ENCODE data around the gene AFDN.

The AFDN gene

DNA sequence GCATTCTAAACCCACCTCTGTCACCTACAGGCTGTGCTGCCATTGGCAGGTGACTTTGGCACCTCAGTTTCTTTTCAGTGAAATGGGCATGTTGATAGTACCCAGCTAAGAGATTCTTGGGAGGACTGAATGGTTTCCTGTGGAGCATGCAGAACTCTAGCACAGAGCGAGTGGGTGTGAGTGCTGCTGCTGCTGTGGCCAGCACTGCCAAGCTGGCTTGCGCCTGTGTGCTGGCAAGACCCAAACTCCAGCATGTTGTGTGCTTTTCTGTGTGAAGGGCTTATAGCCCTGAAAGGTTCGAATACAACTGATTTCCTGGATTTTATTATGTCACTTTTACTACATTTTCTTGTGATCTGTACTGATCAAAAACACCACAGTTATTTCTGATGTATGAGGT, 92.6 kb downstream of the AFDN start:
- no peak for DNase-seq

DNA sequence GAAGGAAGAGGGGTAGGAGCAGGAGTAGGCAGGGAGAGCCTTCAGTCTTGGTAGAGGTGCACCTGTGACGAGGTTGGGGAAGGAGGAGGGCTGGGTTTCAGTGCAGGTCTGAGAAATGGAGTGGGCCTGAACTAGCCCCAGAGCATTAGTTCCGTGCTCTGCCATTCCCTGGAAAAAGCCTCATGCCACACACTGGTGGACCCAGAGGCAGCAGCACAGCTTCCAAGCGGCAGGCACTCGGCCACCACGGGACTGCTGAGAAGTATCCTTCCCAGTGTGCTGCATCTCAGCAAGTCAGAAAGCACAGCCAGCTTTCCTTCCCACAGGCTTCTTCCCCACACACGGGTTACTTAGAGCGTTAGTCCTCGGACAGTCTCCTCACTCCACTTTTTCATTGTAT, 93.5 kb downstream of the AFDN start:
- no peak for DNase-seq

DNA sequence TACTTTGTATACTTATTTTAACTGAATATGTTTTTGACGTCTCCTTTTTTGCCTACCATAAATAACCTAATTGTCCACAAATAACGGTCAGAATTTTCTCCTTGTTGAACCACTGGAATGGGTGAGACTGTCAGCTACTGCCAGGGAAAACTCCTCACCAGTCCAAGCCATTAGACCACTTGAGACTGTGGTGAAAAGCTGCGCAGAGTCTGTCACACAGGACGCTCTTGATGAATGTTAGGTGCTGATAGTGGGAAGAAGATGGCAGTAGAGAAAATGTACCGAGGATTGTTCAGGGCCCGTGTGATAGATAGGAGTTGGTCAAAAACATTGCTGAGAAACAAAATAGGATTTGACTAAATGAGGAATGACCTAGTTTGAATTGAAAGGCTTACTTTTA, 95.1 kb downstream of the AFDN start:
- DNase-seq: no peak

DNA sequence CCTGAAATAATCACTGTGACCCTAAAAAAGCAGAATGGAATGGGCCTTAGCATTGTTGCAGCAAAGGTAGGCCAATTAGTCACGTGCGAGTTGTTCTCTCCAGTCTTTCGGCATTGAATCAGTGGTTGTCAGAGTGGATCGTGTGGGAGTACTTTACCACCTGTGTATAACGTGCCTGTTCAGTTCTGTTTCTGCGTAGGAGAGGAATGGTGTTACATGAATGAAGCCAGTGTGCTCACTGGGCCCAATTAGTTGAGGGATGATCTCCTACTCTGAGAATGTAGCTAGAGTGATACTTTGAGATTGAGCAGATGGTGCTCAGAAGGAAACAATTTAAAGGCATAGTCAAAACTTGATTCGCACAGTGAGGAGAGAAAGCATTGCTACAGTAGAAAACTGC, 98.3 kb downstream of the AFDN start:
- no peak for DNase-seq

DNA sequence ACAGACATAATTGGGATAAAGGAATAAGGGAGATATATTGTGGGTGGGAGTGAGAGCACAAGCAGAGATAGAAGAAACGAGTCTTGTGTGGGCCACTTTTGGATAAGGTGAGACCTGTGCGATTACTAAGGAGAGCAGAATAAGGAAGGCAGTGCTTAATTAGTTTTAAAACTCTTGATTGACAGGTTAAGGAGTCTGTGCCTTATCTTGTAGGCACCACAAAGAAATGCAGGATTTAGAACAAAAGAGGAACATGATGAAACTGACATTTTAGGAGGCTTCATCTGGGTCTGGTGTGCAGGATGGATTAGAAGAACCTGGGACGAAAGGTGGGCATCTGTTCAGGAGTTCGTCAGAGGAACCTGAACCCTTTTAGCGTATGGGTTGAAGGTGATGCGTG, 100.5 kb downstream of the AFDN start:
- no peak for DNase-seq

DNA sequence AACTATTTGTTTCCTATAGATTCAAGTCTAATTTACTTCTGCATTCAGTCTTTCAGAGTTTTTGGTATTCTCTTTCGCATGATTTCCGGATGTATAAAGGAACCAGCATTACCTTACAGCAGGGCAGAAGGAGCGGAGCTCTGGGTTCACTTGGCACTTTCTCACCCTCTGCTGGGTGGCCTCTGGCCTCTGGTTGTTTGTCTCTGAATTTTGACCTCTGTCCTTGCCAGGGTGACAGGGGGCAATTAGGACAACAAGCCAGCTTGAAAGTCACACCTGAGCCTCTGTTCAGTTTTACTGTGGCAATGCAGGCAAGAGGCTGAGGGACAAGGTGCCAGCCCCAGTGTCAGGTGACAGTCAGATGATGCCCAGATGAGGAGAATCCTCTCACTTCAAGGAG, 101.4 kb downstream of the AFDN start:
- DNase-seq: no peak

DNA sequence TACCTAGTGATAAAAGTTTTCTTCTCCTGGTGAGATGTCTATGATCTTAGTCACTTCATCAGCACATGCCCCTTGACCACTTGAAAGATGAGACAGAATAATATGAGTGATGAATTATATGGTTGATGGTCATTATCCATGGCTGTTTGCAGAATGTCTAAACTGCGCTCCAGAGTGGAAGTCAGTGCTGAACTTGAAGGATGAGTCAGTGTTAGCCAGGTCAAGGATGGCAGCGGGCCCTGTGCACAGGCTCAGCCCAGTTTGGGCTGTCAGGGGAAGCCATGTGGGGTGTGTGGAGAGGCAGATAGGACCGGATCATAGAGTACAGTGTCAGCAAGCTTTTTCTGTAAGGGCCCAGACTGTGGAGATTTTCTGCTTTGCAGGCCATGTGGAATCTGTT, 103.6 kb downstream of the AFDN start:
- no peak for DNase-seq

DNA sequence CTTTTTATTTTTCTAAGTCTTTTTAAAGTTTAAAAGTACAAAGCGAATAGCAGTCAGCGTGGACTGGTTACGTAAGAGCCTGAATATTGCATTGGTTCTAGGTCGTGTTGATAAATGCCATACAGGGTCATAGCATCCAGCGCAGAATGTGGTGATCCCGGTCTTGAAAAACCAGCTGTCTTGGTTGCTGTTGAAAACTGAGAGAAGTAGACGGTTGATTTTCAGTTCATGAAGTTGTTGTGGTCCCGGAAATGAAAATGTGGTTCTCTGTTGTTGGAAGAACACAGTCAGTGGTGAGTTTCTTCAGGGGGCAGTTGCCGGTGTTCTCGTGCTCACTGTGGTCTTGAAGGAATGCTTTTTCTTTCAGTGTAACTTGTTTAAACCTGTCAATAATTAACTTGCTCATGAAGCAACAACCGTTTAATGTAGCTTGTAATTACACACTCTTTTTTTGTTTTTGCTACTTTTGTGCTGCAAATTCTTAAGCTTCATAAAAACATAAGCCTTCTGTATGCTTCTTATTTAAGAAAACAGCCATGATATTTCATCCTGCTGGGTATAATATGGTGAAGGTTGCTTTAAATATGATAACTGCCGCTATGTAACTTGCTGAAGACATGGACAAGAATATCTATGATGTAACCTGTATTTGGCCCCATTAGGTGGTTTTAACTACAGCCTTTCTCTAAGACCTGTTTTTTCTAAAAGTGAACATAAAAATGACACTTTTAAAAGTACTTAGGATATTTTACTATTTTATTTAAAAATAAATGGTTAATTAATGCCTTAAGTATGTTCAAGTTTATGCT, 106.0 kb downstream of the AFDN start:
- DNase-seq: no peak

DNA sequence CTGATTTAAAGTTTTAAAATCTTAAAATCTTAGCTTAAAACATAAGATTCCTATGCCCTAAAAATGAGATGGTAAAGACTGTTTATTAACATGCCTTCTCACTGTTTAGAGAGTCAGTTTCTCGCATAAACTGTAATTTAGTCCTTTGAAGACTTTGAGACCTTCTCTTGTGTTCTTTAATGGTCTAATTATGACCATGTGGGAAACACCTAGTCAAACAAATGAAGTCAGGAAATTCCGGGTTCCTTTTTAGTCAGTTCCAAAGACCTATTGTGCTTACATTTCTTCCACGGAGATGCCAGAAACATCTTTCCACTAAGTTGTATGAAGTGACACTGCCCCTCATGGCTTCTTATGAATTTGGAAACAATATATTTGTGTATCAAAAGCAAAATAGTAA, 106.6 kb downstream of the AFDN start:
- DNase-seq: no peak

DNA sequence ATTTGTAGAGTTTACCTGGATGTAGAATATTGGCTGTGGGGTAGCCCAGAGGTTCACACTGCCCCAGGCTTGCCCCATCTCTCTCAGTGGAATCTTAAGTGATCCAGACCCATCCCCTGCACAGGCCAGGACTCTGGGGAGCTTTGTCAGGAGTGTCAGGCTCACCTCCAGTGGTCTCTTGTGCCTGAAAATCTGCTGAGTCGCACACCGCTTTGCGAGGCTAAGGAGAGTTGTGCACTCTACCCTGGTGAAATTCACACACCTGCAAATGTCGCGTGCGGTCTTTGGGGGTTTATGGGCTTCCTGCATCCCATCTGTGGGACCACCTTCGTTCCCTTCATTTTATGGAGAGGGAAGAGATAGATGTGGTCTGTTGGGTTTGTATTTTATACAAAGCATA, 107.1 kb downstream of the AFDN start:
- no peak for DNase-seq

DNA sequence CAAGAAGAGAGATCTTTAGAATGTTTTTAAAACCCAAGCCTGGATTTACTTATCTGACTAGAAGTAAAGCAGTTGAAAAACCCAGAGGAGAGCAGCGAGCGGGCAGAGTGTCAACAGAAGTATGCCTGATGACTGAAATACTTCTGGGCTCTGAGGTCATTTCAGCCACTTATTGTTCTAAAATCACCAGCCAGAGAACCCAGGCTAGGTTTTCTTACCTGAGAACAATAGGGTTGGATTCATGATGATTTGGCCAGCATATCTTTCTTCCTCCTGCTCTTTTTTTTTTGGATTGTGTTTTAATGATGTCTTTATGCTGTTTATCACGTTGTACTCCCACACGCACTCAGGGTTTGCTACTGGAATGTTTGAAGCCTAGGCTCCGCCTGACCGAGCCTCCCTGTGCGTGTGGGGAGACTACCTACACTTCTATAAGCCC, 107.7 kb downstream of the AFDN start:
- DNase-seq: no peak

DNA sequence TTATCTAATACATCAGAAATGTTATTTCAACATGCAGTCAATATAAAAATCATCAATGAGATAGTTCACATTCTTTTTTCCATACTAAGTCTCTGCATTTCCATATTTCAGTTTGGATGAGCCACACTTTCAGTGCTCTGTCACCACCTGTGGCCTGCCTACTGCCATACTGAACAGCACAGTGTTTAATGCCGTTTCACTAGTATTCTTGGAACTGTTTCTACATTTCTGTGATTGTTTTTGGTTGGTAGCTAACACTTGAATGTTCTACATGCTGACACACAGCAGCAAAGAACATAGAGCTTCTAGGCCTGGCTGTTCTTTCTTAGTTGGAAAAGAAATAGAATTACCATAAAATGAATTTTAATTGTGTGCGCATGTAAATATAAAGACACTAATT, 109.3 kb downstream of the AFDN start:
- DNase-seq: no peak

DNA sequence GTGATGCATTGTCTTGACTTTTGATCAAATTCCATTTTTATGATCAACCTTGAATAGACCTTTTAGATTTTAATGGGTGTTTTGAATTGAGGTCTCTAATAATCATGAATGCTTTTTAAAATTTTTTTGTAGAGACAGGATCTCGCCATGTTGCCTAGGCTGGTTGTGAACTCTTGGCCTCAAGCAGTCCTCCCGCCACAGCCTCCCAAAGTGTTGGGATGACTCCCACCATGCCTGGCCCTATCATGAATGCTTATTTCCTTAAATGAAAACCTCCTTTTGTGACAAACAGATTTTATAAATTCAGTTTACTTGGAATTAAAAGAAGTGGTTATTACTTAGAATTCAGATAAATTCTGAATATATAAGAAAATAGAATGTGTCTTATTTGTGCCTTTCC, 110.6 kb downstream of the AFDN start:
- DNase-seq: no peak

DNA sequence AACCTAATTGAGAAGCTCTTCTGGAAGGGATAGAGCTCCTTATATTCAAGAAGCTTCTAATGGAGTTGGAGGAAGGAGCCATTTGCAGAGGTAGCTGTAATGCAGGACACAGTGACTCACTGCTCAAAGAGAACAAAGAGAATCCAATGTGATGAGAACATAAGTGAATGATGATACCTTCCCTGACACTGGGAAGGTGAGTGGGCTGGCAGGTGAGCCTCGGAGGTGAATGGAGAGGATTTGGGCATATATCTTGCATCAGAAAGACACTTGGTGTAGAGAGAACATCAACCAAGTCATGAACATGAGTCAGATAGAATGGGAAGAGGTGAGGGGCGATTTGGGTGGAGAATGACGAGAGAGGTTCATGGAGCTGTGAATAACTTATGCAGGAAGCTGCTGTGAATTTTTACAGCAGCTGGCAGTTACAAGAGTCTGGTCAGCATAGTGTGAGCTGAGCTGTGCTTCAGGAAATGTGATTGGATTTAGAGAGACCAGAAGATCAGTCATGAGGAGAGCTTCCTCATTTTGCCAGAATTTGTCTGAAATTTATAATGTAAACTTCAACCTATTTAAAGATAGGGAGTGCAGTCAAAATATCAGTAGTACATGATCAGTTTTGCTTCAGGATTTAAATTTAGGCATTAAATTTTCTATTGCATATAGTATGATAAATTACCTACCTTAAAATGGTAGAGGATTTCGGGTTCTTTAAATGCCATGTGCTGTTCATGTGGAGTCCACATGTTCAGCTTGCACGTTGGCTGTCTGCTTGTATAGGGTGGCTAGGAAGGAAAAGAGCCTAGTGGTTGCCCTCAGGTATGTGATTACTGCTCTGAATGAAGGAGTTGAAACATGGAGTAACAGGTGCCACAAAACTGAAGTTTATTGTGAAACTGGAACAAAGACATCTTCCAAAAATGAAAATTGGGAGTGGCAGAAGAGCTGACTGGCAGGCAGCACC, 111.5 kb downstream of the AFDN start:
- DNase-seq: peak; percentile 57 to 83 (median 72)

DNA sequence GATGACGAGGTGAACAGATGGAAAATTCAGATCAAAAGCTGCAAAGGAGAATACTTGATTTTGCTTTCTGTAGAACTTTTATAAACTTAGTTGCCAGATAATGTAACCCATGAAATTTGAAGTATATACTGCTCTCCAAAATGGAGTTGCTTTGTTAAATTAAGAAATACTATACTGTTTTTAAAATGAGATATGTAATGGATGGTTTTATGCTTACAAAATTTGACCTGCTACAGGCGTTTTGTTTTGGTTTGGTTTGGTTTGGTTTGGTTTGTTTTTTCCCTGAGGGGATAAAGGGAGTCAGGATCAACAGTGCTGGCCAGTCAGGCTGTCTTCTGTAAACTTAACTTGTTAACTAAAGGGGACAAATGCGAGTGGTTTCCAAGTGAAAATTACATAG, 115.1 kb downstream of the AFDN start:
- DNase-seq: no peak

DNA sequence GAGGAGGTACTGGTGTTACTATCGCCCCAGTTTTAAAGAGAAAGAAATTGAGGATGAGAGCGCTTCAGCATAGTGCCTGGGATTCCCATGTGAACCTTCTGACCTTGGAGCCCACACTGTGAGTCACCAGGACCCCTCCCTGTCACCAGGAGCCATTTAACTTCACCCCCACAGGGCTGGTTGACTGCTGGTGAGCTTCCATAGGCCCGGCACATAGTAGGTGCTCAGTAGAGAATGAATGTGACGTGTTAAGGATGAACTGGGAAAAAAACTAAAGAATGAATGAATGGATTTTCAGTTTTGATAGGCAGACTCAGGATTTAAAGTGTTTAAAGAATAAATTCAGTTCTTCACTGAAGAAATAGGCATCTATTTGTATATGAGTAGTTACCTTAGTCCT, 117.4 kb downstream of the AFDN start:
- DNase-seq: no peak

DNA sequence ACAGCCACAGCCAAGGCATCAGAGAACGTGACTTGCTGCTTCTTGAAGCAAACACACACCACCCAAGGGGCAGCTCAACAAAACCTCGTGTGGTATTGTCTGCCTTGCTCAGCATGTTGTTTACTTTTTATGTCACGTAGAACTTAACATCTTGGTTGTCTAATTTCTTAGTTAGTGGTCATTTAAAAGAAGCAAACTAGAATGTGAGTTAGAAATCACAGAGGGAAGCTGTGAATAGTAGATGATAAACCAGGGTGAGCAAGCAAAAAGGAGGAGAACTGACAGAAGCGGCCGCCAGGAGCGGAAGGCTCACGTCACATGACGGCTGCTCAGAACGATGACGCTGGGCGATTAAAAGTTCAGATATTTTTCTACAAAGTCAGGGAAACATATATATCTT, 119.3 kb downstream of the AFDN start:
- no peak for DNase-seq

DNA sequence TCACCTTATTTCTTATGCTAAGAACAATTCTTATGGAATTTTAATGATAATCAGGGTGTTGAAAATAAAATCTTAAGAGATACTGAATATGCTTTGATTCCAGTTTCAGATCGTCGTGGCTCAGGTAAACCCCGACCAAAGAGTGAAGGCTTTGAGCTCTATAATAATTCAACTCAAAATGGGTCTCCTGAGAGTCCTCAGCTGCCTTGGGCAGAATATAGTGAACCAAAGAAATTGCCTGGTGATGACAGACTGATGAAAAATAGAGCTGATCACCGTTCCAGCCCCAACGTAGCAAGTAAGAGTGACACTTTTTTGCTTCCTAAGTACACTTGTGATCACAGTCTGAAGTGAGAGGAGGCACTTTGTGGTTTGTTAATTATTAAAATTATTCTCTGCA, 119.9 kb downstream of the AFDN start:
- DNase-seq: no peak

DNA sequence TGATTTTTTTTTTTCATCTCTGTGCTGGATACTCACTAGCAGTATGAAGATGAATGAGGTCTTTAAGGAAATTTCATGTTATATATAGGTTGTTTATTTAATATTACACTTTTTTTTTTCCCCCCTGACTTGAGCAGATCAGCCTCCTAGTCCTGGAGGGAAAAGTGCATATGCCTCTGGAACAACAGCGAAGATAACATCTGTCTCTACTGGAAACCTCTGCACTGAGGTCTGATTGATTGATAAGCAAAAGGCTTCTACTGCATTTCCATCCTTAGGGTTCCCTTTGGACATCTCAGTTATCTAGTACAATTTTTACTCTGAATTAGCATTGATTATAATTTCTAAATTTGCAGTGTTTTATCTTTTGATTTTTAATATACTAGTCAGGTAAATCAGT, 121.0 kb downstream of the AFDN start:
- DNase-seq: no peak

DNA sequence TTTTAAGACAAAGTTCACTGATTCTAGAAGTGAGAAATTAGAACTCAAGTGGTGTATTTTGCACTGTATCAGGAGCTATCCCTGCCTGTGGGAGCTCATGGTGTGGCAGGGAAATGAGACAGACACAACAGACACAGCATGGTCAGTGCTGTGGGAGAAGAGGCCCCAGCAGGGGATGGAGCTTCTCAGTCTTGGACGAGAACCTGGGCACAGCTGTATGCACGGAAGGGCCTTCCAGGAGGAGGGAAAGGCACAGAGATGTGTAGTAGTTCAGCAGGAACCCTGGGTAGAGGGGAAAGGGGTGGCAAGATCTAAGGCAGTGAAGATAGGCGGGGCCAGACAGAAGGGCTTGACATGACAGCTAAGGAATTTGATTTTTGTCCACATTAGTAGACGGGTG, 122.0 kb downstream of the AFDN start:
- DNase-seq: no peak

DNA sequence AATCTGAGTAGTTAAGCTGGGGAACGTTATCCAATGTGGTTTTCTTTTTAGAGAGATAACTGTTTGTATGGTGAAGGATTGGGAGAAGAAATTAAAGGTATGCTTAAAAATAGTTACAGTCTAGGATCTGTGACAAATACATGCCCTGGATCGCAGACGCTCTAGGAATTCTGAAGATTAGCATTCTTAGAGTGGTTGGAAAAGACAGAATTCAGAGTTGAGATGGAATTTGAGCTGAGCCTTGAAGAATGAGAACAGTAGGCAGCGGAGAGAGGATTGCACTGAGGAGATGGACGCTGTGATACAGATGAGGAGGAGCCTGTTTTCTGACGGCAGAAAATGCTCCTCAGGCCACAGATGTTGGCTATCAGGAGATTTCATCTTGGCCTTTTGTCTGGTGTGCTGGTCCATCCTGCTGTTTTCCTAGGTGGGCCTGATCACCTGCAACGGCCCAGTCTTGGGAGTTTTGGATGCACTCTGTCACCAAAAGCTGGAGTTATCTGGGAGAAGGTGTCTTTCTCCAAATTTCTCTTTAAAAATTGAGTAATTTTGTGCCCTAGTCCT, 122.5 kb downstream of the AFDN start:
- no peak for DNase-seq

DNA sequence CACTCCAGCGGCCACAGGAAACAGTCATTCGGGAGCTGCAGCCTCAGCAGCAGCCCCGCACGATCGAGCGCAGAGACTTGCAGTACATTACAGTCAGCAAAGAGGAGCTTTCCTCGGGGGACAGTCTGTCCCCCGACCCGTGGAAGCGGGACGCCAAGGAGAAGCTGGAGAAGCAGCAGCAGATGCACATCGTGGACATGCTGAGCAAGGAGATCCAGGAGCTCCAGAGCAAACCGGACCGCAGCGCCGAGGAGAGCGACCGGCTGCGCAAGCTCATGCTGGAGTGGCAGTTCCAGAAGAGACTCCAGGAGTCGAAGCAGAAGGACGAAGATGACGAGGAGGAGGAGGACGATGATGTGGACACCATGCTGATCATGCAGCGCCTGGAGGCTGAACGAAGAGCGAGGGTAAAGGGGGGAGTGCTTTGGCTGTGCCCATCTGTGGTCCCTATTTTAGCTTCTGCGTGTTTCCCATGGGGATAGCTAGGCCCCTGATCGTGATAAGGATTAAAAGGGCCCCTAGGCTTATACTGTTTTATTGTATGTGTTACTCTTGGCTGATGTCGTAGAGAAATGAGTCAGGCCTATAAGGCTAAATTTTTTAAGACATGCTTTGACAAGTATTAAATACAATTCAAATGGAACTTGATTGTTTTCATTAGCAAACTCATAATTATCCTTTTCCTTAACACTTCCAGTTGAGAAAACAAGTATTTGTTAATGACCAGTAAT, 125.2 kb downstream of the AFDN start:
- DNase-seq: no peak

DNA sequence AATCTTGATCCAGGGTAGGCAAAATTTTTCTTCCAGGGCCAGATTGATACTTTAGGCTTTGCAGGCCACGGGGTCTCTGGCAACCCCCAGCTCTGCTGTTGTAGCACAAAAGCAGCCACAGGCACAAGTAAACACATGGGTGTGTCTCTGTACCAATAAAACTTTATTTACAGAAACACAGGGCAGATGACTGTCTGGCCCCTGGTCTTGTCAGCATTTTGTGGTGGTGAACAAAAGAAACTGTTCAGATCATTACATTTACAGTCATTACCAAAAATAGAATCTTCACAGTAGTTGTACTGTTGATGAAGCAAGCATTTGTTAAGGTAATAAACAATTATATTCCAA, 125.8 kb downstream of the AFDN start:
- no peak for DNase-seq
